ENCODE measurements around the gene FOXP2. TPM values are rescaled to one million over a fixed set of nuclear protein-coding genes. Genes with fewer than 3 reads are reported as not detected.

The FOXP2 gene
- polyA plus RNA-seq, 3 donors: not detected

DNA sequence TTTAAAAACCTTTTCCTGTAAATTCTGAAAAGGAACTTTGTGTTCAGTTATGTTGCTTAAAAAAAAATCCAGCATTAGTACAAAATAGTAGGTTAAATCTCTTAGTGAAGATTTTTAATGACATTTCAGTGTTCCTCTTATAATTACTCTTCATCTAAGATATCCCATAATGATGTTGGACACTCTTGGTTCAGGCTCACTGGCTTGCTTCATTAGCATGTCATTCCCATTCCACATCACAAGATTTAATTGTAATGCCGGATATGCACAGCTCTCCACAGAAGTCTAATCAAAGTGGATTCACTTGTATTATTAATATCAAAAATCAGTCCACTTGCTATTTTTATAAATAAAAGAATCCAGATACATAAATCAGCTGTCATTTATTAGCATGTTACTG is 327.3 kb downstream of the FOXP2 start:
- no CpG with 5 or more reads among the region's 1 CpG for WGBS (ENCODE audit: insufficient coverage)

More for the DNA sequence above, 327.3 kb downstream of the FOXP2 start:
- Mint-ChIP-seq H3K27me3 (ENCODE audit: low read depth in 3 of 3) (no peaks in the 10 kb centered on the region), H3K4me3 (no peak overlapping the region), H3K9me3 (peaks cover 0 to 4% (median 0%) of the 10 kb centered on the region in 7 donors), H3K4me1 (no peaks in the 10 kb centered on the region), H3K36me3 (no peaks in the 10 kb centered on the region), H3K27ac (no peak overlapping the region)
- no peak overlapping the region for H3K4me2 ChIP-seq (replicated peaks; ENCODE audit: extremely low read depth, low read length, poor library complexity, severe bottlenecking)
- no peaks in the 10 kb centered on the region for H3K4me1 ChIP-seq (ENCODE audit: control insufficient read depth in 1 of 2, insufficient read depth in 2 of 2, low read length in 2 of 2)
- H3K79me2 ChIP-seq (ENCODE audit: insufficient read depth, low read length): no peaks in the 10 kb centered on the region
- intact Hi-C loops (cut with micrococcal nuclease): no loop called here
- no peaks in the 10 kb centered on the region for H3K27me3 ChIP-seq (ENCODE audit: control insufficient read depth in 2 of 2, insufficient read depth in 2 of 2, low read length in 2 of 2)
- no peaks in the 10 kb centered on the region for H4K20me1 ChIP-seq (ENCODE audit: insufficient read depth, low read length)
- no peak overlapping the region for H2AFZ ChIP-seq (ENCODE audit: insufficient read depth, low read depth, low read length, poor library complexity, severe bottlenecking)
- DNase-seq: no peak
- no peak overlapping the region for H3K4me3 ChIP-seq (replicated peaks in 1 of 3; ENCODE audit: low read depth in 2 of 3, low read length in 3 of 3)
- no peak for TF ChIP-seq CTCF (IDR thresholded peaks at IDR 0.05)
- no peaks in the 10 kb centered on the region for H3K36me3 ChIP-seq (replicated peaks in 1 of 2; ENCODE audit: control insufficient read depth in 1 of 2, insufficient read depth in 2 of 2, low read length in 2 of 2)
- H3K9ac ChIP-seq (ENCODE audit: insufficient read depth, low read length, poor library complexity, severe bottlenecking): no peak overlapping the region
- H3K9me3 ChIP-seq (replicated peaks in 1 of 2; ENCODE audit: control insufficient read depth in 1 of 2, insufficient read depth in 1 of 2, low read length in 2 of 2): no peaks in the 10 kb centered on the region
- no peak overlapping the region for H3K27ac ChIP-seq (ENCODE audit: low read depth in 1 of 2, low read length in 2 of 2)

Small RNA genes lying within 50 kb of the gene (small RNA-seq; reads per million reads assigned to genes)
- gene MIR3666 (ENCODE audit: insufficient read length, low read depth) (not detected), gene RNA5SP238 (ENCODE audit: insufficient read length, low read depth) (not detected)
